Cardiac muscle cell (in vitro differentiated cells and primary cell): ENCODE data around the gene PIP4K2A. TPM values are rescaled to one million over a fixed set of nuclear protein-coding genes. Genes with fewer than 3 reads are reported as not detected.

Experiments used
- DNase-seq, 2 donors: peaks; one replicate each; pipeline versions ENCODE4 v3.0.0 to v3.0.0-alpha.2; 2010 to 2017; ENCODE audit warnings: low read depth in 1 of 2, low spot score in 1 of 2
- H3K27ac ChIP-seq: fragments of 200-600 bp; sonication (generic); 2 replicates; pipeline ENCODE4 v1.5.1; 2016
- H3K27me3 ChIP-seq: fragments of 200-600 bp; sonication (generic); 2 replicates; pipeline ENCODE4 v1.6.0; 2016; ENCODE audit warnings: control low read depth
- H3K36me3 ChIP-seq: fragments of 200-600 bp; sonication (generic); 2 replicates; pipeline ENCODE4 v1.5.1; 2016; ENCODE audit warnings: control low read depth
- H3K4me1 ChIP-seq: fragments of 200-600 bp; sonication (generic); 2 replicates; pipeline ENCODE4 v1.8.1; 2017; ENCODE audit warnings: low read depth, mild to moderate bottlenecking, mixed run types
- H3K4me3 ChIP-seq: fragments of 200-600 bp; sonication (generic); 2 replicates; pipeline ENCODE4 v1.5.1; 2016; ENCODE audit warnings: mild to moderate bottlenecking
- H3K9me3 ChIP-seq: fragments of 200-600 bp; sonication (generic); 2 replicates; pipeline ENCODE4 v1.5.1; 2017; ENCODE audit warnings: low read depth, mild to moderate bottlenecking, control low read depth
- polyA plus RNA-seq: library from polyadenylated mRNA; unstranded; fragments of >200 nt; fragmentation: Nextera tagmentation; extraction: Ambion mirVana; gene quantifications from 2 replicates; pipeline ENCODE4 v1.2.1, GENCODE V29; 2016
- total RNA-seq: library from RNA; depleted of rRNA; stranded (reverse); fragments of >200 nt; gene quantifications from 2 replicates; pipeline ENCODE4 v1.2.3, GENCODE V29; 2016
- TF ChIP-seq, protein P1 (sequence below): IDR thresholded peaks from 2 replicates; pipeline ENCODE4 v1.5.1; 2012; ENCODE audit warnings: low read depth, mild to moderate bottlenecking, low read length

The PIP4K2A gene
- total and polyA plus RNA-seq, 2 experiments from 2014 or later: 12.1 to 23.9 TPM

DNA sequence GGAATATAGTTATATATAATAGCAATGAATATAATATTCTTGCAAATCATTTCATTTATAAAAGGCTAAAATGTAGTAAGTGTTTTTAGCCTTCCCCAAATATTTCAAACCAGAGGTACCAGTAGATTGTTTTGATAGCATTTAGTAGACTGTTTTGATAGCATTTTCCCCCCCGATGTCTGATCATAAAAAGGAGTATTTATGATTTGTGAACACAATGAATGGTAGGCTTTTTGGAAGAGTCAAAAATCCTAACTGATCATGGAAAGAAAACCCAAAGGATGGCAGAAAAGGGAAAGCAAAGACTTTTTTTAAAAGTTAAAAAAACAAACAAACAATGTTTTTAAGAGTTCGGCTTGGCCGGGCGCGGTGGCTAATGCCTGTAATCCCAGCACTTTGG, 152.5 kb downstream of the PIP4K2A start:
- H3K36me3 ChIP-seq: no peaks in the 10 kb centered on the region
- peaks cover 3% of the 10 kb centered on the region for H3K4me1 ChIP-seq
- no peak overlapping the region for H3K27ac ChIP-seq
- H3K27me3 ChIP-seq: no peaks in the 10 kb centered on the region
- H3K9me3 ChIP-seq: no peaks in the 10 kb centered on the region
- no peak overlapping the region for H3K4me3 ChIP-seq
- TF ChIP-seq, protein P1, sequence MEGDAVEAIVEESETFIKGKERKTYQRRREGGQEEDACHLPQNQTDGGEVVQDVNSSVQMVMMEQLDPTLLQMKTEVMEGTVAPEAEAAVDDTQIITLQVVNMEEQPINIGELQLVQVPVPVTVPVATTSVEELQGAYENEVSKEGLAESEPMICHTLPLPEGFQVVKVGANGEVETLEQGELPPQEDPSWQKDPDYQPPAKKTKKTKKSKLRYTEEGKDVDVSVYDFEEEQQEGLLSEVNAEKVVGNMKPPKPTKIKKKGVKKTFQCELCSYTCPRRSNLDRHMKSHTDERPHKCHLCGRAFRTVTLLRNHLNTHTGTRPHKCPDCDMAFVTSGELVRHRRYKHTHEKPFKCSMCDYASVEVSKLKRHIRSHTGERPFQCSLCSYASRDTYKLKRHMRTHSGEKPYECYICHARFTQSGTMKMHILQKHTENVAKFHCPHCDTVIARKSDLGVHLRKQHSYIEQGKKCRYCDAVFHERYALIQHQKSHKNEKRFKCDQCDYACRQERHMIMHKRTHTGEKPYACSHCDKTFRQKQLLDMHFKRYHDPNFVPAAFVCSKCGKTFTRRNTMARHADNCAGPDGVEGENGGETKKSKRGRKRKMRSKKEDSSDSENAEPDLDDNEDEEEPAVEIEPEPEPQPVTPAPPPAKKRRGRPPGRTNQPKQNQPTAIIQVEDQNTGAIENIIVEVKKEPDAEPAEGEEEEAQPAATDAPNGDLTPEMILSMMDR: no peak
- DNase-seq: no peak

DNA sequence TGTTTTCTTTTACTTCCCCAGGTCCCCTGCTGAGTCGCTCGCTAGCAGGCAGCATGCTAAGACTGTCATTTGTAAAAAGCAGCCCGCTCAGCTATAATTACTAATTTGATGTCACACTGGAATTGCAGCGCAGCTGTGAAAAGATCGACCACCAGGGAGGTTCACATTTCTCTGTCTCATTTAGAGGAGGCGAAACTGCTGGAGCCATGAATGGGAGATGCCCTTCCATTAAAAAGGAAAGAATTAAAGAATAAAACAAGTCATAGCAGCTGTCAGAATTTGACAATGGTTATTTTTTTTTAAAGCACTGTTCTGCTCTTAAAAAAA, 153.5 kb downstream of the PIP4K2A start:
- Histone ChIP-seq H3K9me3 (no peaks in the 10 kb centered on the region), H3K27me3 (no peaks in the 10 kb centered on the region), H3K4me1 (peaks cover 6% of the 10 kb centered on the region), H3K27ac (no peak overlapping the region), H3K4me3 (no peak overlapping the region), H3K36me3 (no peaks in the 10 kb centered on the region)
- no peak for DNase-seq
- TF ChIP-seq, protein P1: no peak

- H3K27me3 ChIP-seq: no peaks in the 10 kb centered on the region
- no peaks in the 10 kb centered on the region for H3K36me3 ChIP-seq
- H3K9me3 ChIP-seq: no peaks in the 10 kb centered on the region
- TF ChIP-seq, protein P1: no peak
- no peak overlapping the region for H3K4me3 ChIP-seq
- DNase-seq: no peak
- no peak overlapping the region for H3K27ac ChIP-seq
- H3K4me1 ChIP-seq: peaks cover 6% of the 10 kb centered on the region
These were observed 154.1 kb downstream of the PIP4K2A start for GRCh38 chr10:22560096-22560912.

DNA sequence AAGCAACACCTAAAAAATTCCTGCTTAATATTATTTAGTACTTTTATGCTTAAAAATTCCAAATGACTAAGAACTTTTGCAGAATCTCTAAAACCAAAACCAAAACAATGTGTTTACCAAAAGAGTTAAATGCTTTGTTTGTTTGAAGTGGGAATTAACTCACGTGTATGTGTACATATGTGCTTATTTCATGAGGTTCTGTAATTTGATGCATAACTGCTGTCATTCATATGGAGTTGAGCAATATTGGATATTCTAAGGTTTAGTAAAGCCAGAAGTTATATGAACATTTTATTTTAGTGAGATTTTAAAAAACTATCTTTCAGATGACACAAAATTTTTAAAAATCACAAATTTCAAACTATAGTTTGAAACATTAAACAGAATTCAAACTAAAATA, 157.1 kb downstream of the PIP4K2A start:
- TF ChIP-seq, protein P1: no peak
- DNase-seq: no peak
- peaks cover 6% of the 10 kb centered on the region for H3K4me1 ChIP-seq
- no peak overlapping the region for H3K27ac ChIP-seq
- H3K27me3 ChIP-seq: no peaks in the 10 kb centered on the region
- H3K36me3 ChIP-seq: no peaks in the 10 kb centered on the region
- H3K4me3 ChIP-seq: no peak overlapping the region
- H3K9me3 ChIP-seq: no peaks in the 10 kb centered on the region

DNA sequence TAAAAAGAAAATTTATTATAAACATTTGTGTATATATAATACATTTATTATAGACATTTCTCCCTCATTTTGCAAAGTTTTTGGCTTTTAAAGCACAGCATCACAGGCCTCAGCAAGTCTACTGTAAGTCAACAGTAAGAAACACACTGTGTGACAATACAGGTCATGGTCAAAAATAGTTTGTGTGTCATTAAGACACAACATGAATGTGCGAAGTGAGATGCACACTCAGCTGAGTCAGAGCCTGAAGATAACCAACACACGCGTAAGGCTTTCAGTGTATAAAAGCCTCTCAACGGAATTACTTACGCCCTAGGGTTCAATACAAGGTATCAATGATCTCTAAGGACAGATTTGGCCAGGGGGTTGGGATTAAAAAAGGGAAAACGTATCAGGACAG, 157.6 kb downstream of the PIP4K2A start:
- DNase-seq: no peak

More for the DNA sequence above, 157.6 kb downstream of the PIP4K2A start:
- TF ChIP-seq, protein P1: no peak
- Histone ChIP-seq H3K27ac (no peak overlapping the region), H3K4me3 (no peak overlapping the region), H3K9me3 (no peaks in the 10 kb centered on the region), H3K27me3 (no peaks in the 10 kb centered on the region), H3K36me3 (no peaks in the 10 kb centered on the region), H3K4me1 (peaks cover 6% of the 10 kb centered on the region)
